VCaP (cell line): ENCODE results near the gene PRLR.
"Not testable (repeated sequence)": the region's sequence is repeated elsewhere in the genome, so short reads cannot be mapped to it uniquely, and the experiment has no call there.

Experiments used
- H3K27ac ChIP-seq: fragments of 450-650 bp; 2 replicates; pipeline ENCODE4 v1.5.1; 2017
- TF ChIP-seq, protein P1 (sequence below): fragments of 450-650 bp; conservative IDR thresholded peaks from 2 replicates; pipeline ENCODE4 v1.5.1; 2017; ENCODE audit warnings: mild to moderate bottlenecking, moderate library complexity

The PRLR gene

DNA sequence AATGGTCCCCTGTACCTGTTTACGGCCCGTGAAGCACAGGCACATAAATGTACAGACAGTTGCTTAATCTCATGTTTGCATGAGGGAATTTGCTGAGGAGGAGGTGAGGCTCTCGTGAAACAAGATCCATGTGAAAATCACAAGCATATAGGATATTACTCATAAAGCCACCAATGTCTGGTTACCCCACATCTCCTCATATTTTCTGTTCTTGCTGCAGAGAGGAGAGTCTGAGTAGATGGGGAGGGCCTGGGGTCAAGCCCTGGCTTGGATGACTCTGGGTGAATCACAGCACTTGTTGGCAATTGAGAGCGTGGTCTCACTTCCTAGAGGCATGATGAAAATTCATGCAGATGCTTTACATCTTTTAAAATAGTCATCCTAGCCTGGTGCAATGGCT, 183.5 kb downstream of the PRLR start:
- no peak overlapping the region for H3K27ac ChIP-seq
- TF ChIP-seq, protein P1, sequence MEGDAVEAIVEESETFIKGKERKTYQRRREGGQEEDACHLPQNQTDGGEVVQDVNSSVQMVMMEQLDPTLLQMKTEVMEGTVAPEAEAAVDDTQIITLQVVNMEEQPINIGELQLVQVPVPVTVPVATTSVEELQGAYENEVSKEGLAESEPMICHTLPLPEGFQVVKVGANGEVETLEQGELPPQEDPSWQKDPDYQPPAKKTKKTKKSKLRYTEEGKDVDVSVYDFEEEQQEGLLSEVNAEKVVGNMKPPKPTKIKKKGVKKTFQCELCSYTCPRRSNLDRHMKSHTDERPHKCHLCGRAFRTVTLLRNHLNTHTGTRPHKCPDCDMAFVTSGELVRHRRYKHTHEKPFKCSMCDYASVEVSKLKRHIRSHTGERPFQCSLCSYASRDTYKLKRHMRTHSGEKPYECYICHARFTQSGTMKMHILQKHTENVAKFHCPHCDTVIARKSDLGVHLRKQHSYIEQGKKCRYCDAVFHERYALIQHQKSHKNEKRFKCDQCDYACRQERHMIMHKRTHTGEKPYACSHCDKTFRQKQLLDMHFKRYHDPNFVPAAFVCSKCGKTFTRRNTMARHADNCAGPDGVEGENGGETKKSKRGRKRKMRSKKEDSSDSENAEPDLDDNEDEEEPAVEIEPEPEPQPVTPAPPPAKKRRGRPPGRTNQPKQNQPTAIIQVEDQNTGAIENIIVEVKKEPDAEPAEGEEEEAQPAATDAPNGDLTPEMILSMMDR, result no peak

DNA sequence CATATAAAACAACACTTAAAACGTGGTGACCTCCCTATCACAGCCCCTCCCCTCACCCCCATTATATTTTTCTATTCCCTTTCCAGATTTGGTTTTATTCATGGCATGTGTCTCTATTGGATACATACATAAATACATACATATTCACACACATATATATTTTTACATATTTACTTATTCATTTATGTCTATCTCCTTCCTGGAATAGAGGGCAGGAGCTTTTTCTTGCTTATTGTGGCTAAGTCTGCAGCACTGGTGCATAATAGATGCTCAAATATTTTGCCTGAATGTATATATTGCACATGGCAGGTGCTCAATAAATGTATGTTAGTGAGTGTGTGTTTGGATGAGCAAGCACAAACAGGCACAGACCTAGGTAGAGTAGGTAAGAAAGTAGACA, 185.0 kb downstream of the PRLR start:
- no peak overlapping the region for H3K27ac ChIP-seq
- TF ChIP-seq, protein P1, result no peak

DNA sequence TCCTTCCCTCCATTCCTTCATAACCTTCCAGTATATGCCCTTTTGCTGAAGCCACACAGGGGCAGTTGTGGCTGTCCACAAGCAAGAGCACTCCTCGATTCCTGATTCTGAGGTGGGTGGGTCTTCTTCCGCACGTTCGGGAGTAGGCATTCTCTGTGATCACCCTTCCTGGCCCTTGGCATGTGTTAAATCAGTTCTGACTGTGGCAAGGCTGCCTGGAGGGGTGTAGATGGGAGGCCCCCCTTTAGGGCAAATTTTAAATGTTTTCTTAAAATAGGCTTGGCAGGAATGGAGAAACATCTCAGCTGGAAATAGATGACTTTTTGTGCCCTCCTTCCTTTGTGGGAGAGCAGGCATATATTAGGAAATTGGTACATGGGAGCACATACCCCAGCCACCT, 185.6 kb downstream of the PRLR start:
- TF ChIP-seq, protein P1, result no peak
- no peak overlapping the region for H3K27ac ChIP-seq

DNA sequence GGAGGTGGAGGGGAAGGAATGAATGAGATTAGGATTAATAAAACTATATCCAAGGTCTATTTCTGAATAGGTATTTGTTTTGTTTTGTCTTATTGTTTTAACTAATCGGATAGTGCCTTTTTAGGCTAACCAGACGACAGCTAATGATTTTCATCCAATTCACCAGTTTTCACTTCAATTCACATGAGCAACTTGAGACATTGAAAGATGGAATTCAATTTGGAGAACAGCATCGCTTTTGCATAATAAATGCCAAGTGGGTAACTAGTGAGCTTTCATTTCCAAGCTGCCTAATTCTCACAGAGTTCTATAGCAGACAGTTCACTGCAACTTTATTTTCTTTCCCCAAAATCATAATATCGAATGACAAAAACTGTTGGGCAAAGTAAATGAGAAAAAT, 187.5 kb downstream of the PRLR start:
- TF ChIP-seq, protein P1, result no peak
- H3K27ac ChIP-seq, result no peak overlapping the region

DNA sequence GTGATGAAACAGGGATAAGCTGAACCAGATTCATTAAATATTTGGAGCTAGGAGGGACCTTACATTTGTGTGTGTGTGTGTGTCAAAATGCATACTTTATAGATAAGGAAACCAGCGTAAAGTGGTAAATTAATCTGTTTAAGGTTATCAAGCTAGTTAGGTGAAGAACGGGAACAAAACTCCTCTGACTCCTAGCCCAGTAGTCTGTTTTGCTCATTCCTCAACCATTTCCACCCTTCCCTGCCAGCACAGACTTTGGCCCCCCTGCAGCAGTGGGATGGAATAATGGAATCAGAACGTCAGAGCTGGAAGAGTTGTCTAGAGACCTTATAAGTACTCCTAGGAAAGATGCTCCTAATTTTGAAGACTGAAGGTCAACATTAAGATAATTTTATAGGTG, 189.0 kb downstream of the PRLR start:
- no peak overlapping the region for H3K27ac ChIP-seq
- TF ChIP-seq, protein P1, result no peak

DNA sequence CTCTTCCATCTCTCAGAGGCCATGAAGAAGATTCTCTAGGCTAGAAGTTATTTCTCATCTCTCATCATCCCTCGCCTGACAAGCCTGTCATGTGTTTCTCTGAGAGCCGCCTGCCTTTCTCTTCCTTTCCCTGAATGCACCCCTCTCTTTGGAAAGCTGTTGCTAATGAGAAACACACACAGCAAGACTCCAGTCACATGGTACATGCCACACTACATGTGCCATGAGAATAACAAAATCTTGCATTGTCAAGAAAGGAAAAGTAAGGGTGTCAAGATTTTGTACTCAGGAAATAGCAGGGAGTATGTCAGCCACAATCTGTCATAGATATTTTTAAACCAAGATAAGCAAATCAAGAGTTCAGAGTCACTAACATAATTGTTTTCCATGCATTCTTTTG, 191.4 kb downstream of the PRLR start:
- TF ChIP-seq, protein P1, result no peak
- no peak overlapping the region for H3K27ac ChIP-seq

DNA sequence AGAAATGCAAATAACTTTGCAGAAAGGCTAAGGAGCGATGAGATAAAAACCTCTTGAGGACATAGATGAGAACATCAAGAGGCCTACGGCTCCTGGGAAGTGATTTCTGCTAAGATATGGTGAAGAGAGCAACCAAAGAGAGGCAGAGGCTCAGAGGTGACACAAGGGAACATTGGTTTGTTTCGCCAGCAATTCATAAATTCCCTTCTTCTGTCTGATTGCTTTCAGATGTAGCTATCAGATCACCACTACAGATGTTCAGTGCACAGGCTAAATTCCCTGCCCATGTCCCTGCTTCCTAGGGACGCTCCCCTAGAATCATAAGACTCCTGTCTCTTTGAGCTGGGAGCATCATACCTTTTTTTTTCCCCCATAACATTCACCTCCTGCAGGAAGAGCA, 193.8 kb downstream of the PRLR start:
- H3K27ac ChIP-seq, result no peak overlapping the region
- TF ChIP-seq, protein P1, result no peak

DNA sequence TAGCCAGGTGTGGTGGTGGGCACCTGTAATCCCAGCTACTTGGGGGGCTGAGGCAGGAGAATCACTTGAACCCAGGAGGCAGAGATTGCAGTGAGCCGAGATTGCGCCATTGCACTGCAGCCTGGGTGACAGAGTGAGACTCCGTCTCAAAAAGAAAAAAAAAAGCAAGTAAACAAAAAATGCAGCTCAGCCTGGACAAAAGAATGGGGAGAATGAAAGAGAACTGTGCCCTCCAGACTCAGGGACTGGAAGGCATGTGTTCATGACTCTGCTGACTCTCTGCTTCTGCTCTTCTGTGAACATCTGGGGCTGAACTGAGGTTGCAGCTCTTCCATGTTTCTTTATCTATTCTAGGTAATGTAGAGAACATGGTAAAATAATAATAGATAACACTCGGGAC, 194.4 kb downstream of the PRLR start:
- H3K27ac ChIP-seq, result not testable (repeated sequence)
